Measurements from ENCODE around the gene GPC3.

- TF ChIP-seq CREB1 (CRISPR knock-in tag; IDR thresholded peaks at IDR 0.05) (no peak), STAT6 (CRISPR knock-in tag; conservative IDR thresholded peaks at IDR 0.05; ENCODE audit: low read depth) (no peak), TEAD1 (CRISPR knock-in tag; IDR thresholded peaks at IDR 0.05) (no peak), CTCF (IDR thresholded peaks at IDR 0.05) (no peak), MXD4 (CRISPR knock-in tag; IDR thresholded peaks at IDR 0.05; ENCODE audit: borderline replicate concordance) (no peak), ESRRA (CRISPR knock-in tag; IDR thresholded peaks at IDR 0.05; ENCODE audit: borderline replicate concordance) (no peak), NR2C2 (CRISPR knock-in tag; IDR thresholded peaks at IDR 0.05) (no peak), MAX (CRISPR knock-in tag; IDR thresholded peaks at IDR 0.05) (no peak), ATF2 (CRISPR knock-in tag; IDR thresholded peaks at IDR 0.05; ENCODE audit: borderline replicate concordance, low read depth) (no peak)
These were observed 34.3 kb upstream of the GPC3 start for GRCh38 chrX:134019567-134020206.
